HG03442 (cell line): ENCODE results near the gene WNT1.

ENCODE experiments used
- ATAC-seq: cut with Tn5 transposase; IDR thresholded peaks from one replicate; pipeline ENCODE4 v1.9.1; 2021; ENCODE audit warnings: mild to moderate bottlenecking, moderate library complexity; ENCODE audit not compliant: unreplicated experiment

The WNT1 gene

DNA sequence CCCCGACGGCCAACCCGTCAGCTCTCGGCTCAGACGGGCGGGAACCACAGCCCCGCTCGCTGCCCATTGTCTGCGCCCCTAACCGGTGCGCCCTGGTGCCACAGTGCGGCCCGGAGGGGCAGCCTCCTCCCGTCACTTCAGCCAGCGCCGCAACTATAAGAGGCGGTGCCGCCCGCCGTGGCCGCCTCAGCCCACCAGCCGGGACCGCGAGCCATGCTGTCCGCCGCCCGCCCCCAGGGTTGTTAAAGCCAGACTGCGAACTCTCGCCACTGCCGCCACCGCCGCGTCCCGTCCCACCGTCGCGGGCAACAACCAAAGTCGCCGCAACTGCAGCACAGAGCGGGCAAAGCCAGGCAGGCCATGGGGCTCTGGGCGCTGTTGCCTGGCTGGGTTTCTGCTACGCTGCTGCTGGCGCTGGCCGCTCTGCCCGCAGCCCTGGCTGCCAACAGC, at the start of gene WNT1:
WNT1 (plus strand) TSS at position 32 of the 450 bp plus-strand sequence; CDS start at position 361, 329 bp downstream.
- peak; percentile 9 for ATAC-seq

DNA sequence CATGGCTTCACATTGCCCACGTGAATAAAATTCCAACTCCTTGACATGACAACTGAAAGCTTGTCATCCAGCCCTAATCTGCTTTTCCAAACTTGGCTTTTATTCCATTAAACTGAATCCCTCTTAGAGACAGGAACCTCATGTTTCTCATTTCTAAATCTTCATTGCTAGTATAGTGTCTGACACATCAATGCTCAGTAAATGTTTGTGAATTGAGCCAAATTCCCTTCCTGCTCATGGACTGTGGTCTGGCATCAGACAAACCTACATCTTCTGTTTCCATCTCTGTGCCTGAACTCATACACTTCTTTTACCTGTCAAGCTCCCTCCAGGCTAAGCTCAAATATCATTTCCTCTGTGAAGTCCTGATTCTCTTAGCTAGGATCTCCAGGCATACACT, 48.6 kb upstream of the WNT1 start:
- no peak for ATAC-seq

DNA sequence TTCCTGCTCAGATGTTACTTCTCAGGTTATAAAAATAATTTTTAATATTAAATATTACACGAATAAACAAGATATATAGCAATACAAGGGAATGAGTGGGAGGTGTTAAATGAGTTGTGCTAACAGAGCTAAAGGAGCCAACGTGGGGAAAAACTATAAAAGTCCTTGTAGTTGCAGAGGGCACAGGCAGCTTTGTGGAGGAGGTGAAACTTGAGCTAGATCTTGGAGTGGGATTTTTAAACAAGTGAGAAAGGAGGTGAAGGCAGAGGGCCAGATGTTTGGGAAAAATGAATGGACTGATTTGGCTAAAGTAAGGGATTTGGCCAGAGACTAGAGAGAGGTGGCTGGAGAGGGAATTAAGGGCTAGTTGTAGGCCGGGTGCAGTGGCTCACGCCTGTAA, 47.6 kb upstream of the WNT1 start:
- ATAC-seq = no peak

DNA sequence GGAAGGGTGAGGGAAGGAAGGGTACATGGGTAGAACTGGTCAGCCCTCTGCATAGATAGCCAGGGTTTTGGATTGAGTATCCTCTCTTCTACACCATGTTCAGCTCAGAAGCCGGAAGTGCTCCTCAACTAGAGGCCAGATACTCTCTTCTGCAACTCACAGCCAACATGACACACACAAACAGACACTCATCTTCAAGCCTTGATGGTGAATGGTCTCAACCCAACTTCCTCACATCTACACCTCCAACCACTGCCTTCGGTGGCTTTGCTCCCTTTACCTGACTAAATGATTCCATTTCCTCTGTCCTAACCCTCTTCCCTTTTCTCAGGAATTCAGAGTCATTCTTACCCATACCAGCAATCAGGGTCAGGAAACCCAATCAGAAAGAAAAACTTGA, 45.2 kb upstream of the WNT1 start:
- no peak for ATAC-seq

DNA sequence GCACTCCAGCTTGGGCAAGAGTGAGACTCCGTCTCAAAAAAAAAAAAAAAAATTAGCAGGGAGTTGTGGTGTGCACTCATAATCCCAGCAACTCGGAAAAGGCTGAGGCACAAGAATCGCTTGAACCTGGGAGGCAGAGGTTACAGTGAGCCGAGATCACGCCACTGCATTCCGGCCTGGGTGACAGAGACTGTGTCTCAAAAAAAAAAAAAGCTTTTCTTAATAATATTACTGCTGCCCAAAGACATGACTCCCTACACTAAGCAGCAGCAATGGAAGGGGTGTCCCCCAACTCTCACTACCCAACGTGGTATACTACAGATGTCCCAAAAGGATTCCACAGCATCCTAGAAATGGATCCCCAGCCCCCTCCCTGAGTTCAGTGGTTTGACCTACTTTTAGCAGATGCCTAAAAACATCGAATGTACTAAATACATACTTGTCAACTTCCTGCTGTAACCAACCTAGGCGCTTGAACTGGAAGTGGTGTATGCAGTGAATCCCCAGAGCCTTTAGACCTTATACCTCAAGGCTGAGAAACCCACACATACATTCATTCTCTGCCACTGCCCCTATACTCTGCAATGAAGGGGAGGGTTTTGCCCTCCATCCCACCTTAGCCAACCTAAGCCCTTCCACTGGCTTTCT, 44.3 kb upstream of the WNT1 start:
- ATAC-seq = no peak

DNA sequence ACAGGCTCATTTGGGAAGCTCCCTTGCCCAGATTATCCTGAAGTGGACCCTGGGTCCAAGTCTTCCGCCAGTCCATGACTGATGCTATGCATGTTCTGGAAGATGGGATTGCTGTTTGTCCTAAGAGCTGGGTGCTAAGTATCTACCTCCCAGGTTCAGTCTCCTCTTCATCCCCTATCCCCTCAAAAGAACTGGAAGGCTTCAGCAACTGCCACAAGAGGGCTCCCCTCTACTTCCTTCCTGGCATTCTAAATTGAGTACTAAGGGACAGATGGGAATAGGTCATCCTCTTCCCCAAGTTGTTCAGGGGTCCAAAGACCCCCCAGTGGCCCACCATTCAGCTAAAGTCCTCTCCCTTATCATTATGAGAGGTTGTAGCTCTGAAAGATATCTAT, 43.8 kb upstream of the WNT1 start:
- ATAC-seq = no peak

DNA sequence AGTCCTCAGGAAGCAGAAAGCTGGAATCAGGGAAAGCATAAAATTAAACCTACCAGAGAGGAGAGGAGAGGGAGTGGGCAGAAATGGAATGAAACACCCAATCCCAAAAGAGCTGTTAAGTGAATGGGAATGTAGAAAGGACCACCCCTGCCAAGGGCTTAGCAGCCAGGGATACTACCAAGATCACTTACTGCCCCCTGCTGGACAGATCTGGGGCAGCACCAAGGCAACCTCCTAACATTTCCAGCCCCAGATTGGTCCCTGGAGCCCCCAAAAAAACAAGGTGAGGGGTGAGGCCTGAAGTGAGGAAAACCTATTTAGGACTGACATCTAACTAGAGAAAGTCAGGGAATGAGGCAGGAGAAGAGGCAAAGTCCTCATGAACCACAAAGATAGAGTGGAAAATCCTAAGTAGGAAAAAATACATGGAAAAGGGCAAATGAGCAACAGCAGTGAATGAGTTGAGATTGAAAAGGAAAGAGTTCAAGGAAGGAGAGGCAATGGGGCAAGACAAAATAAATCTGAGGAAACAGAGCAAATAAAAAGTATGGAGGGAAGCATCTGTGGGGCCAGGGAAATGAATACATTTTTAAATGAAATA, 41.6 kb upstream of the WNT1 start:
- ATAC-seq = no peak

DNA sequence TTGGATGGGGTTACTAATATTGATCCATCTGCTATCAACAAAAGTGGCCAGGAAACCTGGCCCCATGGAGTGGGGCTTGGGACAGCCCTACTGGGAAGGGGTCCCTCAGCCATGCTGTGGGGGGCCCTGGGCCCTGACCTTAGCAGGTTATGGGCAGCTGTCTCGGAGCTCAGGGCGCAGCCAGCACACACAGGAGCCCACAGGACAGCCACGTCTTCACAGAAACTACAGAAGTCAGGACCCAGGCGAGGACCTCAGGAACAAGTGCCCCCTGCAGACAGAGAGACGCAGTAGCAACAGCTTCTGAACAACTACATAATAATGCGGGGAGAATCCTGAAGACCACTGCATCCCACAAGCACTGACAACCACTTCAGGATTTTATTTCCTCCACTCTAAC, 41.0 kb upstream of the WNT1 start:
- ATAC-seq = no peak

DNA sequence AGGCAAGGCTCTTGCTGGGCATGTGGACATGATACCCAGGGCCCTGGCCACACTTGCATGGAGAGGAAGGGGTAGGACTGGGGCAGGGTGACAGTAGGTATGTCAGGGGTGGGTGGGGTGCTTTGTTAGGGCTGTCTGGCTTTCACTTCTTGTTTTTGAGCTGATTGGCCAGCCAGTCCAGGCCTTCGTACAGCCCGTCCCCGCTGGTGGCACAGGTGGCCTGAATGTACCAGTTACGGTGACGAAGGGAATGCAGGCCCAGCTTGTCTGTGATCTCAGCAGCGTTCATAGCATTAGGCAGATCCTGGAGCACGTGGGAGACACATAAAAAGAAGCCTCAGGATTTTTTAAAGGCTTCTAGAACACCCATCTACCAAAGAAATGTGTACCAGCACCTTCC, 39.3 kb upstream of the WNT1 start:
- no peak for ATAC-seq

DNA sequence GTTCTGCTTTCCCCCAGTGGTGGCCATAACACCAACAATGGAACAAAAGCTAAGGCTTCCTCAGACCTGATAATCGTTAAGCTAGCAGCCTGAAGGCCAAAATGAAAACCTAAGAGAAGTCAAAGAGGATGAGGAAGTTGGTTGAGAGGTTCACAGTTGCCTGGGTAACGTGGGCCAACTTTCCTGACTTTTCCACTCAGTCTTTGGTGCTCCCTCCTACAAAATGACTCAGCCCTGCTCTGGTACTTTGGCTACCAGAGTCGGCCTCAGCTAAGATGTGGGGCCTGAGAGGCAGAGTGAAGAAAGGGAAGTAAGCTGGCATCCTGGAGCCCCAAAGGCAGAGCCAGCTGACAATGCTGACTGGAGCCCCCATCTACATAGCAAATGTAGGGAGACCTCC, 37.9 kb upstream of the WNT1 start:
- ATAC-seq = no peak

DNA sequence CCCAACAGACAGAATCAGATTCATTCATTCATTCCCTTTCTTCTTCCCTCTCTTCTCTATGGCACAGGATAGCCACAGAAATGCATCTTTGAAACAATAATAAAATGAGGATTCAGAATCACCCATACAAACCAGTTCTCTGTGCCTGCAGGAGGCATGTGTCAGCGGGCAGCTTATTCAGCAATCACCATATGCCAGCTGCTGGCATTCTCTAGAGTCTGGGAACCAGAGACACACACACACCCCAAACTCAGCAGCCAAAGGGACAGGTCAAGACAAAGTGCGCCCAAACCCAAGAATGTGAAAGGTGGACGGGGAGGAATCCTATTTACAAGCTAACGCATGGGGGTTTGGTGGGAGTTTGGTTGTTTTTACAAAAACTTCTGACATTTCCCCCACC, 34.9 kb upstream of the WNT1 start:
- no peak for ATAC-seq

DNA sequence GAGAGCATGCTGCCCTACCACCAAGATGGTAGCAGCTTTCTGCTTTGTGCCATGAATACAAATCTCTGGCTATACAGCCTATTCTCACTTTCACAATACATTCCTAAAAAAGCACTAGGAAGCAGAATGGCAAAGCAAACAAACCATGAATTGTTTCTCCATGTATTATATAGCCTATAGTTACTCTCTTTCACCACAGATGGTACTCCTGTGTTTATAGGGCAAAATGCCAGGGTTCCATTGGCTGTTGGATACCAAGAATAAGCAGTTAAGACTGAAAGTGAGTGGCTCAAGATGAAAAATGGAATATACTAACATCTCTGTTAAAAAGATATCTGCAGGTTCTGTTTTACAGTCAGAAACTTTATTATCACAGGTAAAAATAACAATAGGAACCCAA, 31.9 kb upstream of the WNT1 start:
- no peak for ATAC-seq

DNA sequence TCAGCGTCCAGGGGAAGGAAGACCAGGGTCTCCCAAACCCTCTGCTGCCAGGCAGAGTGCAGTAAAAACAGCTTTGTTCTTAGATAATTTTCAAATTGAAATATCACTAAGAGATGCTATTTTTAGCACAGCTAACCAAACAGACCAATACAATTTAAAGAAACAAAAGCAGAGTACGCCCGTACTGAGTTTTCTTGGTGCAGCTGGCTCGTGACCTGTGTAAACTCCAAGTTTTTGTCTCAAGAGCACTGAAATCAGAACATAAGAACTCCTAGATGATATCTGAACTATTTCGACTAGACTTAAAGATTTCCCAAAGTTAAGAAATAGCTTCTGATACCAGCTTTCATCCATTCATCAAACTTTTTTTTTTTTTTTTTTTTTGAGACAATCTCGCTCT, 31.2 kb upstream of the WNT1 start:
- no peak for ATAC-seq

DNA sequence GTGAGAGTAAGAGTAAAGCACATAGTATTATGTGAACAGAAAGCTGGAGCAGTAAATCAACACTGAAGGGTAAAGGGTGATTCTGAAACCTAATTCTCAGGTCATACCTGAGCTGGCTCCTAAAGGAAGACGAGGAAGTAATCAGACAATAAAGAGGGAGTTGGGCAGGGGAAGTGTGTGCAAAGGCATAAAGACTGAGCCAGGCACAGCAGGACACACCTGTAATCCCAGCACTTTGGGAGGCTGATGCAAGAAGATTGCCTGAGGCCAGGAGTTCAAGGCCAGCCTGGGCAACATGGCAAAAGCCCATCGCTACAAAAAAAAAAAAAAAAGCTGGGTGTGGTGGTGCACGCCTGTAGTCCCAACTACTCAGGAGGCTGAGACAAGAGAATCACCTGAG, 30.4 kb upstream of the WNT1 start:
- ATAC-seq = no peak

DNA sequence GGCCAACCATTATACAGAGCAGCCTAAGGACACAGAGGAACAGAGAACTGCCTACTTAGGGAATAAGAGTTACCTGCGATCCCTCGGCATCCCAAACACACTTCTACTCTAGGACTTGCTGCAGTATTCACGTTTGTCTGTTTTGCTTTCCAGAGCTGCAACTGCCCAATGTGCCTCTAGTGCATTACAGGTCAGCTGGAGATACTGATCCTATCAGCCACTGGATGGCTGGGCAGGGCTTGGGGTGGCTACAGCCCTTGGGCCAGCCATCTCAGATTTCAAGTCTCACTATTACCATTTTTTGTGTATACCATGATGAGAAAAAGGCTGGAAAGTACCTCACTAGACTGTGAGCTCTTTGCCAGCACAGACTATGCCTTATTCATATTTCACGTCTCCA, 25.4 kb upstream of the WNT1 start:
- no peak for ATAC-seq

DNA sequence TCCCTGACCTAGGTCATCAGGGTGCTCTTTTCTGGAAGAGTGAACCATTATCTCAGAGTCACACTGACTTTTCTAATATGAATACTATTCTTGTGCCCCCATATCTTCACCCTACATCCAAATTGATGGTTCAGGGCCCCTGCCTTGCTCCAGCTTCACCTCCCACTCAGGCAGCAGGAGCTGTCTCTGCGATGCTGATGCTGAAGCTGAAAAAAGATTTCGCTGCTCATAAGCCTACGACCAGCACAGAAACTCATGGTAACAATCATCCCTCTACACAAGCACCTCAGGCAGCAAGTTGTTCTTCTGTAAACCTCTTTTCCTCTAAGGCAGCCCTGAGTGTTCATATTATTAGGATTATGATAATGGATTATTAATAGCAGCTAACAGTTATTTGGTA, 24.1 kb upstream of the WNT1 start:
- ATAC-seq = no peak

DNA sequence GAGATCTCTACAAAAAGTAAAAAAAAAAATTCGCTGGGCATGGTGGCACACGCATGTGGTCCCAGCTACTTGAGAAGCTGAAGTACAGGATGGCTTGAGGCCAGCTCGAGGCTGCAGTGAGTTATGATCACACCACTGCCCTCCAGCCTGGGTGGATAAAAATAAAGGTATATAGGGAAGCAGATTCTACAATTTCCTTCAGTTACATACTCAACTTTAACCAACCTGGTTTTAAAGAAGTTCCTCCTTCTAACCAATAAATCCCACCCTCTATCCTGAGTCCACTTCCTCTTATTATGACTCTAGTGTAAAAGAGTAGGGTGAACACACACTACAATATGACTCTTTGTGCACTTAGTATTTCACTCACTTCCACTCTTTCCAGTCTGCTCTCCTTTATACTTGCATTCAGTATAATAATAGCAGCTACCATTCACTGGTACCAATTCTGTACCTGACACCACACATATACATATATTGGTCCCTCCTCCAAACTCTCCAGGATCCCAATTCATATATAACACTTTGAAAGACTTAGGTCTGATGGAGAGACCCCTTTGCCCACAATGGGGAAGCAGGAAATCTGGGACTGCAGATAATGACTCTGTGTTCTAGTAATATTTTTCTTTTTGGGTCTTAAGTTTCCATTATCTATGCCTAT, 23.2 kb upstream of the WNT1 start:
- no peak for ATAC-seq

DNA sequence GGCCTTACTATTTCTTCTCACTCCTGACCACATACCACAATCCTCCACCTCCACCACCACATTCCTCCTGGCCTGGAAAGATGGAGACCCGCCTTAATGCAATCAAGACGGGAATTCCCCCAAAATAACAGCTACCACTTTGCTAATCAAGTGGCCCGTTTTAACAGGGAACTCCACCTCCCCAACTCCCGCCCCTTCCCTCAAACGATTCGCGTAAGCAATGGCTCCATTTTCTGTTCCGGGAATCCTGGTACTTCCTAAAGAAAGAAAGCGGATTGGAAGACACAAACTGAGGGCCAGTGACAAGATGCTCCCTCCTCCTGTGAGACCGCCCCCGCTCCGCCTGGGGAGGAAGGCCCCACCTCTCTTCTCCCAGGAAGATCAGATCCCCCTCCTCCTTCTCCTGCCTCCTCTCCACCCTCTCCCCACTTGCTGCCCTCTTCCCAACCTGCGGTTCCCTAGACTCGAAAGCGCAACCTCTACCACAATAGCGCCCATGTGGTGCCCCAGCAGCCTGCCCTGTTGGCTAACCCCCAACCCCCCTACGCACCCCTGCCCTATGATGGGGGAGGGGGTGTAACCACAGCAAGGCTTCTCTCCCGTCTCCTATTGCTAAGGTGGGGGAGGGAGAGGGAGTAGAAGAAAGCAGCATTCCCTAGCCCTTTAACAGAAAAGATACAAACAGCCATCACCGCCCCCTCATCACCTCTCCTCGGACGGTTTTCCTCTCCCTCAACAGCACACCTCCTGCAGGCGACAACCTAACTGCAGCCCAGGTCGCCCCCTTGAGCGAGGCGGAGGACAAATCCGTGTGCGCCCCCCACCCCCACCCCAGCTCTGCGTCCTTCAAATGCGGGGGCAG, 21.6 kb upstream of the WNT1 start:
- ATAC-seq = peak; percentile 15

DNA sequence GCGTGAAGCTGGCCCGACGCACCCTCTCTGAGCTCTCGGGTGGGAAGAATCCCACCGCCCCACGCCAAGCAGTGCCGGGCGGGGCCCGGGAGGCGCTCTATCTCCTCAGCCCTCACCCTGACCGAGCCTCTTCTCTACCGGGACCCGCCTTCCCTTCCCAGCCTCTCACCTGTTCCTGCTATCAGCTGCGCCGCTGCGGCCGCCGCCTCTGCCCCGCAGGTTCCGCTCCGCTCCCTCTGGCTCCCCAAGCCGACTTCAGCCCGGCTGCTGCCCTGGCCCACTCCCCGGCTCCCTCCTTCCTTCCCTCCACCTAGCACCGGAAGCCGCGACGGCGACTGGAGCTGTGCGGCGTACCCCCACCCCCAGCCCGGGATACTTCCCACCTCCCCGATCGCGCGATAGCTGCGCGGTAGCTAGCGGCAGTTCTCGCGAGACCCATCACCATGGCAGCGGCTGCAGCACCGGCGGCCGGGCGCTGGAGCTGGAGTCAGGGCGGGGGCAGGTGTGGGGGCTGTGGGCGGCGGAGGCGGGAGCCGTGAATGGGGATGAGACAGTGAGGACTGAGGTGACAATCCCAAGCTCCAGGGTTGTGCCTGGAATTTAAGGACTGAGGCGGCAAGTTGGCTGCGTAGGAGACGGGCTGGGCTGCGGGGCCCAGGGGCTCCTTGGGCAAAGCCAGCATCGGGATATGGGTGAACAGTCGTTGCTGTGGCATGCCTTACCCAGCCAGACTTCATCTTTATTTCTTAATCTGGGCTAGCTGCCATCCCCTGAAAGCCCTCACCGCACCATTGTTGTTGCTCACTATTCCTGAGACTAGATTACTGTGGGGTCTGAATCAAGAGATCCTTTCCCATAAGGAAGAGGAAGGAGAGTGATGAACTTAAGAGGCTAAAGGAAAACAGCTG, 20.7 kb upstream of the WNT1 start, which contains the start of gene ARF3:
ARF3 (minus strand) TSS at position 347 of the 908 bp plus-strand sequence. CDS start 16,392 bp downstream, outside the sequence.
- ATAC-seq = peak; percentile 86

DNA sequence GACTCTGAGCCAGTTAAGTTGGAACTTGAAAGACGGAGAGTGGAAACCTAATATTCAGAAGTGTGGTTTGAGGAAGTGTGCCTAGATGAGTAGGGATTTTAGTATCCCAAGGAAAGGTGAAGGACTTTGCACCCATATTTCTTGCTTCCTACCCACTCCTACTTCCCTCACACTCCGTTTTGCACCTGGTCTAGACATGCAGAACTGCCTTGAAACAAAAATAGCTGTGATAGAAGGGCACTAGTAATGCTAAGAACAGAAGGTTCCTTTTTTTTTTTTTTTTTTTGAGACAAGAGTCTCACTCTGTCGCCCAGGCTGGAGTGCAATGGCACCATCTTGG, 20.1 kb upstream of the WNT1 start:
- no peak for ATAC-seq
